Activated naive CD8-positive, alpha-beta T cell treated with anti-CD3 and anti-CD28 coated beads for 36 hours (primary cell): ENCODE results near the gene ST3GAL3. TPM values are rescaled to one million over a fixed set of nuclear protein-coding genes. Genes with fewer than 3 reads are reported as not detected.

Experiments
- DNase-seq: peaks from one replicate; pipeline ENCODE4 v3.0.0; 2021
- H3K27ac Mint-ChIP-seq: one replicate; pipeline ENCODE4 v1.8.0; 2022; ENCODE audit warnings: mild to moderate bottlenecking, moderate library complexity, mixed read lengths
- H3K27me3 Mint-ChIP-seq: one replicate; pipeline ENCODE4 v1.8.0; 2022; ENCODE audit warnings: mild to moderate bottlenecking, mixed read lengths
- H3K36me3 Mint-ChIP-seq: one replicate; pipeline ENCODE4 v1.8.0; 2021; ENCODE audit warnings: mild to moderate bottlenecking, mixed read lengths
- H3K4me1 Mint-ChIP-seq: one replicate; pipeline ENCODE4 v1.8.0; 2021; ENCODE audit warnings: mixed read lengths
- H3K4me3 Mint-ChIP-seq: one replicate; pipeline ENCODE4 v1.8.0; 2022; ENCODE audit warnings: mild to moderate bottlenecking, moderate library complexity, mixed read lengths
- H3K9me3 Mint-ChIP-seq: one replicate; pipeline ENCODE4 v1.8.0; 2022; ENCODE audit warnings: mixed read lengths
- total RNA-seq, 2 experiments: library from RNA; stranded (reverse); gene quantifications; one replicate each; pipeline ENCODE4 v1.2.3, GENCODE V29; 2021

The ST3GAL3 gene
- total RNA-seq, 2 experiments from 2014 or later: 9.7 to 11.1 TPM

- Mint-ChIP-seq H3K27me3 (no peaks in the 10 kb centered on the region), H3K4me1 (peaks cover 26% of the 10 kb centered on the region), H3K9me3 (no peaks in the 10 kb centered on the region), H3K27ac (no peak overlapping the region), H3K36me3 (peaks cover 22% of the 10 kb centered on the region), H3K4me3 (peak overlapping the region; percentile 64)
- DNase-seq: no peak
These were observed 262.0 kb downstream of the ST3GAL3 start for GRCh38 chr1:43969416-43969745.

- H3K27me3 Mint-ChIP-seq: no peaks in the 10 kb centered on the region
These were observed 262.6 kb downstream of the ST3GAL3 start, which contains the start of gene DPH2 for GRCh38 chr1:43969746-43970466. Gene DPH2 (plus strand): TSS chr1:43970010. CDS start chr1:43970176, 166 bp downstream.

GRCh38 chr1:43970502-43970901, 263.2 kb downstream of the ST3GAL3 start:
- peak overlapping the region; percentile 93 for H3K4me3 Mint-ChIP-seq
- H3K9me3 Mint-ChIP-seq: no peaks in the 10 kb centered on the region
- peaks cover 27% of the 10 kb centered on the region for H3K4me1 Mint-ChIP-seq
- peak overlapping the region; percentile 88 for H3K27ac Mint-ChIP-seq
- peaks cover 22% of the 10 kb centered on the region for H3K36me3 Mint-ChIP-seq
- no peak for DNase-seq
- H3K27me3 Mint-ChIP-seq: no peaks in the 10 kb centered on the region

More at GRCh38 chr1:43969746-43970466, 262.6 kb downstream of the ST3GAL3 start, which contains the start of gene DPH2:
- Mint-ChIP-seq H3K27ac (peak within 1 kb of the TSS; percentile 88), H3K4me3 (peak within 1 kb of the TSS; percentile 93), H3K36me3 (peaks cover 22% of the 10 kb centered on the region), H3K9me3 (no peaks in the 10 kb centered on the region), H3K4me1 (peaks cover 27% of the 10 kb centered on the region)
- DNase-seq: peak; percentile 92

GRCh38 chr1:43970911-43971310, 263.6 kb downstream of the ST3GAL3 start:
- H3K27me3 Mint-ChIP-seq: no peaks in the 10 kb centered on the region
- H3K36me3 Mint-ChIP-seq: peaks cover 24% of the 10 kb centered on the region
- no peaks in the 10 kb centered on the region for H3K9me3 Mint-ChIP-seq
- no peak overlapping the region for H3K27ac Mint-ChIP-seq
- no peak for DNase-seq
- H3K4me1 Mint-ChIP-seq: peaks cover 29% of the 10 kb centered on the region
- H3K4me3 Mint-ChIP-seq: peak overlapping the region; percentile 93

GRCh38 chr1:43971336-43971980, 264.1 kb downstream of the ST3GAL3 start:
- H3K9me3 Mint-ChIP-seq: no peaks in the 10 kb centered on the region
- DNase-seq: no peak
- no peak overlapping the region for H3K27ac Mint-ChIP-seq
- H3K36me3 Mint-ChIP-seq: peaks cover 28% of the 10 kb centered on the region
- no peaks in the 10 kb centered on the region for H3K27me3 Mint-ChIP-seq
- peak overlapping the region; percentile 93 for H3K4me3 Mint-ChIP-seq
- H3K4me1 Mint-ChIP-seq: peaks cover 34% of the 10 kb centered on the region

- H3K36me3 Mint-ChIP-seq: peaks cover 46% of the 10 kb centered on the region
- peaks cover 55% of the 10 kb centered on the region for H3K4me1 Mint-ChIP-seq
- no peak for DNase-seq
- no peaks in the 10 kb centered on the region for H3K9me3 Mint-ChIP-seq
- H3K4me3 Mint-ChIP-seq: peak overlapping the region; percentile 85
- H3K27me3 Mint-ChIP-seq: no peaks in the 10 kb centered on the region
- H3K27ac Mint-ChIP-seq: peak overlapping the region; percentile 92
These were observed 266.7 kb downstream of the ST3GAL3 start for GRCh38 chr1:43973981-43974442.

- Mint-ChIP-seq H3K27me3 (no peaks in the 10 kb centered on the region), H3K27ac (peak within 1 kb of the TSS; percentile 92), H3K9me3 (no peaks in the 10 kb centered on the region), H3K4me3 (peak within 1 kb of the TSS; percentile 85), H3K36me3 (peaks cover 44% of the 10 kb centered on the region), H3K4me1 (peaks cover 51% of the 10 kb centered on the region)
- DNase-seq: peak; percentile 96
These were observed 267.3 kb downstream of the ST3GAL3 start, which contains the start of gene ATP6V0B for GRCh38 chr1:43974443-43975248. Gene ATP6V0B (plus strand): TSS chr1:43974960. CDS start chr1:43975041, 81 bp downstream.

GRCh38 chr1:43975249-43975961, 268.1 kb downstream of the ST3GAL3 start:
- H3K36me3 Mint-ChIP-seq: peaks cover 48% of the 10 kb centered on the region
- peak overlapping the region; percentile 85 for H3K4me3 Mint-ChIP-seq
- peak; percentile 18 for DNase-seq
- H3K9me3 Mint-ChIP-seq: no peaks in the 10 kb centered on the region
- peak overlapping the region; percentile 78 for H3K27ac Mint-ChIP-seq
- peaks cover 53% of the 10 kb centered on the region for H3K4me1 Mint-ChIP-seq
- H3K27me3 Mint-ChIP-seq: peaks cover under 1% of the 10 kb centered on the region

- Mint-ChIP-seq H3K27ac (peak overlapping the region; percentile 78), H3K4me1 (peaks cover 52% of the 10 kb centered on the region), H3K9me3 (no peaks in the 10 kb centered on the region), H3K27me3 (peaks cover 5% of the 10 kb centered on the region), H3K36me3 (peaks cover 48% of the 10 kb centered on the region), H3K4me3 (peak overlapping the region; percentile 85)
- no peak for DNase-seq
These were observed 268.7 kb downstream of the ST3GAL3 start for GRCh38 chr1:43976045-43976444.

- Mint-ChIP-seq H3K4me3 (no peak overlapping the region), H3K4me1 (peaks cover 48% of the 10 kb centered on the region), H3K36me3 (peaks cover 48% of the 10 kb centered on the region), H3K27ac (no peak overlapping the region), H3K27me3 (peaks cover 5% of the 10 kb centered on the region), H3K9me3 (no peaks in the 10 kb centered on the region)
- DNase-seq: no peak
These were observed 269.6 kb downstream of the ST3GAL3 start for GRCh38 chr1:43976890-43977289.

- Mint-ChIP-seq H3K27ac (no peak overlapping the region), H3K27me3 (peaks cover 5% of the 10 kb centered on the region), H3K4me1 (peaks cover 46% of the 10 kb centered on the region), H3K4me3 (peak overlapping the region; percentile 82), H3K9me3 (no peaks in the 10 kb centered on the region), H3K36me3 (peaks cover 48% of the 10 kb centered on the region)
- no peak for DNase-seq
These were observed 270.3 kb downstream of the ST3GAL3 start for GRCh38 chr1:43977376-43978263.

GRCh38 chr1:43978264-43978550, 270.9 kb downstream of the ST3GAL3 start:
- Mint-ChIP-seq H3K36me3 (peaks cover 48% of the 10 kb centered on the region), H3K27ac (no peak overlapping the region), H3K4me1 (peaks cover 46% of the 10 kb centered on the region), H3K4me3 (peak overlapping the region; percentile 82), H3K27me3 (peaks cover 5% of the 10 kb centered on the region), H3K9me3 (no peaks in the 10 kb centered on the region)
- no peak for DNase-seq

- peak; percentile 71 for DNase-seq
- Mint-ChIP-seq H3K9me3 (no peaks in the 10 kb centered on the region), H3K27ac (peak within 1 kb of the TSS; percentile 85), H3K27me3 (peaks cover 5% of the 10 kb centered on the region), H3K36me3 (peaks cover 47% of the 10 kb centered on the region), H3K4me3 (peak within 1 kb of the TSS; percentile 90), H3K4me1 (peaks cover 41% of the 10 kb centered on the region)
These were observed 271.4 kb downstream of the ST3GAL3 start, which contains the start of gene B4GALT2 for GRCh38 chr1:43978551-43979260. Gene B4GALT2 (plus strand): TSS chr1:43979210. CDS start chr1:43981161, 1,951 bp downstream.
